HUES64 (cell line): Measurements from ENCODE around the gene CELA1.
A peak's percentile ranks its signal among the peaks of the same experiment; 100 is the strongest.

ENCODE experiments used
- H3K27ac ChIP-seq: 2 replicates; pipeline ENCODE4 v1.7.0; 2013; ENCODE audit warnings: low read depth, low read length, inconsistent platforms
- H3K27me3 ChIP-seq: 2 replicates; pipeline ENCODE4 v1.6.1; 2013; ENCODE audit warnings: mild to moderate bottlenecking, low read length; ENCODE audit not compliant: insufficient read depth
- H3K36me3 ChIP-seq: 2 replicates; pipeline ENCODE4 v1.6.1; 2013; ENCODE audit warnings: mild to moderate bottlenecking, low read length; ENCODE audit not compliant: insufficient read depth
- H3K4me1 ChIP-seq: 2 replicates; pipeline ENCODE4 v1.6.1; 2013; ENCODE audit warnings: mild to moderate bottlenecking, low read length, moderate library complexity; ENCODE audit not compliant: insufficient read depth
- H3K4me3 ChIP-seq: 2 replicates; pipeline ENCODE4 v1.5.1; 2013; ENCODE audit warnings: mild to moderate bottlenecking, low read length, moderate library complexity
- H3K9ac ChIP-seq: 2 replicates; pipeline ENCODE4 v1.6.1; 2013; ENCODE audit warnings: mild to moderate bottlenecking, low read depth, low read length
- H3K9me3 ChIP-seq: 2 replicates; pipeline ENCODE4 v1.6.1; 2013; ENCODE audit warnings: low read depth, low read length; ENCODE audit not compliant: insufficient read depth
- WGBS: fragments of 150-250, 120-280 bp; methylation state at CpG from one replicate; pipeline ENCODE4 v1.1.7; 2013; ENCODE audit warnings: missing lambda C conversion rate; 5-methylcytosine and 5-hydroxymethylcytosine counted together

Gene CELA1

GRCh38 chr12:51373187-51373586 lies 26.7 kb upstream of the CELA1 start:
- H3K27me3 ChIP-seq, result no peaks in the 10 kb centered on the region
- no peak overlapping the region for H3K9ac ChIP-seq
- H3K4me3 ChIP-seq, result no peak overlapping the region
- H3K36me3 ChIP-seq, result peaks cover 15% of the 10 kb centered on the region
- peaks cover 12% of the 10 kb centered on the region for H3K4me1 ChIP-seq
- 89% methylated on average over 3 of the region's 3 CpGs for WGBS
- no peaks in the 10 kb centered on the region for H3K9me3 ChIP-seq
- H3K27ac ChIP-seq, result no peak overlapping the region

GRCh38 chr12:51372021-51372420 lies 25.5 kb upstream of the CELA1 start:
- H3K27me3 ChIP-seq, result no peaks in the 10 kb centered on the region
- no peaks in the 10 kb centered on the region for H3K9me3 ChIP-seq
- 0 out of 2 replicates have a peak overlapping the region, but pooled peaks have one; percentile 36 for H3K9ac ChIP-seq
- H3K36me3 ChIP-seq, result peaks cover 5% of the 10 kb centered on the region
- no peak overlapping the region for H3K4me3 ChIP-seq
- 75% methylated on average over 2 of the region's 2 CpGs for WGBS
- peaks cover 12% of the 10 kb centered on the region for H3K4me1 ChIP-seq
- H3K27ac ChIP-seq, result peak overlapping the region; percentile 62

GRCh38 chr12:51371295-51371953 lies 24.9 kb upstream of the CELA1 start:
- no peaks in the 10 kb centered on the region for H3K27me3 ChIP-seq
- no peaks in the 10 kb centered on the region for H3K9me3 ChIP-seq
- no peaks in the 10 kb centered on the region; the same call in 1 of the 2 replicates for H3K36me3 ChIP-seq
- H3K4me1 ChIP-seq, result peaks cover 12% of the 10 kb centered on the region
- H3K9ac ChIP-seq, result peak overlapping the region; percentile 36
- WGBS, result 36% methylated on average over 8 of the region's 8 CpGs
- peak overlapping the region; percentile 62 for H3K27ac ChIP-seq
- H3K4me3 ChIP-seq, result no peak overlapping the region

GRCh38 chr12:51370667-51371066 lies 24.2 kb upstream of the CELA1 start:
- no peaks in the 10 kb centered on the region for H3K9me3 ChIP-seq
- no peak overlapping the region for H3K4me3 ChIP-seq
- H3K36me3 ChIP-seq, result no peaks in the 10 kb centered on the region; the same call in 1 of the 2 replicates
- peaks cover 12% of the 10 kb centered on the region for H3K4me1 ChIP-seq
- no peak overlapping the region for H3K9ac ChIP-seq
- WGBS, result 92% methylated on average over 7 of the region's 9 CpGs
- H3K27ac ChIP-seq, result no peak overlapping the region
- no peaks in the 10 kb centered on the region for H3K27me3 ChIP-seq

GRCh38 chr12:51369581-51369980 lies 23.1 kb upstream of the CELA1 start:
- no peak overlapping the region for H3K9ac ChIP-seq
- no peaks in the 10 kb centered on the region for H3K27me3 ChIP-seq
- H3K9me3 ChIP-seq, result no peaks in the 10 kb centered on the region
- H3K36me3 ChIP-seq, result no peaks in the 10 kb centered on the region; the same call in 1 of the 2 replicates
- whole genome bisulfite sequencing, result 85% methylated on average over 4 of the region's 4 CpGs
- no peak overlapping the region for H3K4me3 ChIP-seq
- peaks cover 12% of the 10 kb centered on the region for H3K4me1 ChIP-seq
- H3K27ac ChIP-seq, result no peak overlapping the region

- Histone ChIP-seq H3K9ac (no peak overlapping the region), H3K36me3 (peaks cover 5% of the 10 kb centered on the region; the same call in 1 of the 2 replicates), H3K4me3 (no peak overlapping the region), H3K27me3 (no peaks in the 10 kb centered on the region), H3K4me1 (peaks cover 12% of the 10 kb centered on the region), H3K9me3 (no peaks in the 10 kb centered on the region), H3K27ac (no peak overlapping the region)
- 89% methylated on average over 17 of the region's 17 CpGs for WGBS
These were observed 22.4 kb upstream of the CELA1 start for GRCh38 chr12:51368640-51369517.

GRCh38 chr12:51365276-51365675 lies 18.8 kb upstream of the CELA1 start:
- Histone ChIP-seq H3K4me3 (no peak overlapping the region), H3K4me1 (no peaks in the 10 kb centered on the region), H3K27ac (no peak overlapping the region), H3K9ac (no peak overlapping the region), H3K9me3 (no peaks in the 10 kb centered on the region), H3K27me3 (no peaks in the 10 kb centered on the region), H3K36me3 (peaks cover 11% of the 10 kb centered on the region; the same call in 1 of the 2 replicates)
- 94% methylated on average over 10 of the region's 10 CpGs for WGBS

- H3K4me1 ChIP-seq, result no peaks in the 10 kb centered on the region
- H3K9ac ChIP-seq, result no peak overlapping the region
- no peak overlapping the region for H3K4me3 ChIP-seq
- no peaks in the 10 kb centered on the region for H3K9me3 ChIP-seq
- no peaks in the 10 kb centered on the region for H3K27me3 ChIP-seq
- no peak overlapping the region for H3K27ac ChIP-seq
- peaks cover 18% of the 10 kb centered on the region; the same call in 1 of the 2 replicates for H3K36me3 ChIP-seq
- WGBS, result 94% methylated on average over 11 of the region's 11 CpGs
These were observed 17.5 kb upstream of the CELA1 start for GRCh38 chr12:51364001-51364400.

GRCh38 chr12:51362747-51363342 lies 16.4 kb upstream of the CELA1 start:
- Histone ChIP-seq H3K9me3 (no peaks in the 10 kb centered on the region), H3K27me3 (no peaks in the 10 kb centered on the region), H3K4me1 (no peaks in the 10 kb centered on the region), H3K4me3 (no peak overlapping the region), H3K27ac (no peak overlapping the region), H3K36me3 (peaks cover 20% of the 10 kb centered on the region; the same call in 1 of the 2 replicates), H3K9ac (no peak overlapping the region)
- 98% methylated on average over 2 of the region's 2 CpGs for whole genome bisulfite sequencing

- Histone ChIP-seq H3K4me3 (no peak overlapping the region), H3K27ac (no peak overlapping the region), H3K9me3 (no peaks in the 10 kb centered on the region), H3K4me1 (no peaks in the 10 kb centered on the region), H3K9ac (no peak overlapping the region), H3K36me3 (peaks cover 25% of the 10 kb centered on the region; the same call in 1 of the 2 replicates), H3K27me3 (no peaks in the 10 kb centered on the region)
- 92% methylated on average over 6 of the region's 6 CpGs for WGBS
These were observed 15.8 kb upstream of the CELA1 start for GRCh38 chr12:51362307-51362706.
